B cell (primary cell): Measurements from ENCODE around the gene RAMP2.
"Not testable (repeated sequence)": the region's sequence is repeated elsewhere in the genome, so short reads cannot be mapped to it uniquely, and the experiment has no call there.

ENCODE experiments used
- CTCF ChIP-seq: fragments of 200-600 bp; IDR thresholded peaks from one replicate; pipeline ENCODE4 v1.8.0; 2022; ENCODE audit warnings: antibody characterized with exemption, mild to moderate bottlenecking
- EZH2 ChIP-seq: IDR thresholded peaks from 2 replicates; pipeline ENCODE4 v1.6.1; 2012; ENCODE audit warnings: borderline replicate concordance, low read depth, mild to moderate bottlenecking, moderate library complexity, low read length; ENCODE audit not compliant: insufficient read depth, poor library complexity, severe bottlenecking

DNA sequence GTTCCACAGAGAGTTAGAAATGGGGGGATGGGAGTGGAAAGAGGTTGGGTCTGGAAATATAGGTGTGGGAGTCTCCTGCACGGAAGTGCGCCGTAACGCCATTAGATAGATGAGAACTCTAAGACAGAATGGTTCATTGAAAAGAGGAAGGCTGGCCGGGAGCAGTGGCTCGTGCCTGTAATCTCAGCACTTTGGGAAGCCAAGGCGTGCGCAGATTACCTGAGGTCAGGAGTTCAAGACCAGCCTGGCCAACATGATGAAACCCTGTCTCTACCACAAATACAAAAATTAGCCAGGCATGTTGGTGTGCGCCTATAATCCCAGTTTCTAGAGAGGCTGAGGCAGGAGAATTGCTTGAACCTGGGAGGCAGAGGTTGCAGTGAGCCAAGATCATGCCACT is 7.0 kb downstream of the RAMP2 start:
- not testable (repeated sequence) for TF ChIP-seq CTCF, EZH2
